A549 (cell line): Measurements from ENCODE around the gene NPAS1. TPM values are rescaled to one million over a fixed set of nuclear protein-coding genes. Genes with fewer than 3 reads are reported as not detected.

Experiments used
- ATAC-seq, 2 experiments: fragments of 200-7000 bp in 1 of 2; fragments of >200 bp in 1 of 2; cut with Nextera tagmentation in 1 of 2; cut with Tn5 transposase in 1 of 2; 3 replicates each; pipeline versions ENCODE4 v1.8.0 to v1.9.1; 2018 to 2020; ENCODE audit warnings: mild to moderate bottlenecking in 1 of 2, moderate library complexity in 1 of 2
- CTCF ChIA-PET: fragments of 300-600 bp; sonication (Branson Sonifier 250); formaldehyde crosslinking; extraction: SDS; loops from one replicate; lab custom pipeline; 2021; ENCODE audit warnings: antibody characterized with exemption, inconsistent platforms; lab: Yijun Ruan, JAX
- POLR2A ChIA-PET: fragments of 350-600 bp; formaldehyde crosslinking; extraction: SDS; loops from one replicate; lab custom pipeline; 2021; ENCODE audit warnings: antibody characterized with exemption, inconsistent platforms; lab: Yijun Ruan, JAX
- DNase-seq, 2 experiments: peaks; one replicate each; pipeline versions ENCODE4 v3.0.0 to v3.0.0-alpha.2; 2011 to 2016; ENCODE audit warnings: low read depth in 1 of 2, low spot score in 1 of 2
- FAIRE-seq: peaks from 2 replicates; lab custom pipeline; 2011; peaks lifted over from hg19 to GRCh38; lab: Jason Lieb, UNC
- H3K27ac ChIP-seq, 2 experiments: fragments of >200 bp; sonication (Bioruptor Twin); formaldehyde crosslinking; 3 replicates each; pipeline ENCODE4 v1.5.1; 2016 to 2017
- H3K4me1 ChIP-seq: fragments of >200 bp; sonication (Bioruptor Twin); formaldehyde crosslinking; 3 replicates; pipeline ENCODE4 v1.6.1; 2016
- H3K4me2 ChIP-seq: fragments of >200 bp; sonication (Bioruptor Twin); formaldehyde crosslinking; 3 replicates; pipeline ENCODE4 v1.6.1; 2016
- H3K4me3 ChIP-seq: fragments of >200 bp; sonication (Bioruptor Twin); formaldehyde crosslinking; 3 replicates; pipeline ENCODE4 v1.5.1; 2016
- H3K9me3 ChIP-seq: fragments of >200 bp; sonication (Bioruptor Twin); formaldehyde crosslinking; 3 replicates; pipeline ENCODE4 v1.6.1; 2016
- ATOH8 ChIP-seq: fragments of 250-450 bp; sonication (Bioruptor Pico); IDR thresholded peaks from 2 replicates; pipeline ENCODE4 v1.5.0; 2020; ENCODE audit warnings: low read depth, mild to moderate bottlenecking, moderate library complexity
- BCL3 ChIP-seq: fragments of >200 bp; sonication (Bioruptor Twin); formaldehyde crosslinking; IDR thresholded peaks from 3 replicates; pipeline ENCODE4 v1.6.1; 2016
- CBX2 ChIP-seq: fragments of 200-600 bp; sonication (generic); IDR thresholded peaks from 2 replicates; pipeline ENCODE4 v1.6.1; 2016; ENCODE audit warnings: low read depth, mild to moderate bottlenecking, borderline replicate concordance
- CEBPB ChIP-seq, 2 experiments: fragments of >200 bp in 1 of 2; sonication (Bioruptor Twin) in 1 of 2; formaldehyde crosslinking in 1 of 2; IDR thresholded peaks; 2 replicates each; pipeline ENCODE4 v1.6.1; 2012 to 2016
- CHD2 ChIP-seq: fragments of 150-350 bp; IDR thresholded peaks from 2 replicates; pipeline ENCODE4 v1.6.1; 2014; ENCODE audit warnings: low read length; ENCODE audit not compliant: partially characterized antibody
- CHD4 ChIP-seq: fragments of 200-600 bp; sonication (generic); IDR thresholded peaks from 2 replicates; pipeline ENCODE4 v1.6.1; 2016; ENCODE audit warnings: antibody characterized with exemption, mild to moderate bottlenecking, borderline replicate concordance
- CTCF ChIP-seq: fragments of >200 bp; sonication (Bioruptor Twin); formaldehyde crosslinking; IDR thresholded peaks from 3 replicates; pipeline ENCODE4 v1.5.1; 2016
- EHF ChIP-seq: fragments of 250-450 bp; sonication (Bioruptor Pico); IDR thresholded peaks from 2 replicates; pipeline ENCODE4 v1.5.0; 2020; ENCODE audit warnings: mild to moderate bottlenecking
- FOSB ChIP-seq: fragments of 250-450 bp; sonication (Bioruptor Pico); IDR thresholded peaks from 2 replicates; pipeline ENCODE4 v1.5.0; 2020; ENCODE audit warnings: mild to moderate bottlenecking, moderate library complexity
- GATA3 ChIP-seq: IDR thresholded peaks from 2 replicates; pipeline ENCODE4 v1.6.1; 2012; ENCODE audit warnings: borderline replicate concordance
- HES2 ChIP-seq: fragments of >200 bp; sonication (Bioruptor Twin); formaldehyde crosslinking; IDR thresholded peaks from 2 replicates; pipeline ENCODE4 v1.6.1; 2016
- HEYL ChIP-seq: fragments of 250-450 bp; sonication (Bioruptor Pico); IDR thresholded peaks from 2 replicates; pipeline ENCODE4 v1.8.0; 2021; ENCODE audit warnings: mild to moderate bottlenecking, moderate library complexity
- HOXB13 ChIP-seq: fragments of 250-450 bp; sonication (Bioruptor Pico); IDR thresholded peaks from 2 replicates; pipeline ENCODE4 v1.5.0; 2020; ENCODE audit warnings: low read depth, mild to moderate bottlenecking, moderate library complexity
- MAX ChIP-seq: IDR thresholded peaks from 2 replicates; pipeline ENCODE4 v1.6.1; 2012
- MAZ ChIP-seq: fragments of 150-350 bp; IDR thresholded peaks from 2 replicates; pipeline ENCODE4 v1.6.1; 2014; ENCODE audit warnings: antibody characterized with exemption, low read depth, low read length, borderline replicate concordance
- MYC ChIP-seq: IDR thresholded peaks from 2 replicates; pipeline ENCODE4 v1.6.1; 2012; ENCODE audit warnings: mild to moderate bottlenecking, inconsistent platforms, low read length, improper control_type of control experiment, borderline replicate concordance
- NPAS2 ChIP-seq: fragments of 250-450 bp; sonication (Bioruptor Pico); IDR thresholded peaks from 2 replicates; pipeline ENCODE4 v1.8.0; 2022; ENCODE audit warnings: mild to moderate bottlenecking, moderate library complexity, borderline replicate concordance
- NR3C1 ChIP-seq: fragments of >200 bp; sonication (Bioruptor Twin); formaldehyde crosslinking; IDR thresholded peaks from 3 replicates; pipeline ENCODE4 v1.6.1; 2017
- PBX3 ChIP-seq: IDR thresholded peaks from 2 replicates; pipeline ENCODE4 v1.6.1; 2012
- POLR2A ChIP-seq: IDR thresholded peaks from 2 replicates; pipeline ENCODE4 v1.6.1; 2012; ENCODE audit warnings: mild to moderate bottlenecking, low read length
- RAD21 ChIP-seq, 2 experiments: fragments of >200 bp in 1 of 2; sonication (Bioruptor Twin) in 1 of 2; formaldehyde crosslinking in 1 of 2; IDR thresholded peaks in 1 of 2; conservative IDR thresholded peaks in 1 of 2; 2 replicates in 1 of 2; 3 replicates in 1 of 2; pipeline ENCODE4 v1.6.1; 2012 to 2018; ENCODE audit warnings: inconsistent platforms in 1 of 2
- RARB ChIP-seq: fragments of 250-450 bp; sonication (Bioruptor Pico); IDR thresholded peaks from 2 replicates; pipeline ENCODE4 v1.8.0; 2021; ENCODE audit warnings: mild to moderate bottlenecking, moderate library complexity
- RCOR1 ChIP-seq: fragments of 150-350 bp; IDR thresholded peaks from 2 replicates; pipeline ENCODE4 v1.6.1; 2014; ENCODE audit warnings: antibody characterized with exemption, low read length, low read depth
- RNF2 ChIP-seq: fragments of 200-600 bp; sonication (generic); IDR thresholded peaks from 2 replicates; pipeline ENCODE4 v1.6.1; 2016; ENCODE audit warnings: low read depth, mild to moderate bottlenecking, antibody characterized with exemption, moderate library complexity, borderline replicate concordance
- TP53 ChIP-seq: fragments of 250-450 bp; sonication (Bioruptor Pico); IDR thresholded peaks from 2 replicates; pipeline ENCODE4 v1.5.0; 2021; ENCODE audit warnings: mild to moderate bottlenecking, moderate library complexity
- ZC3H11A ChIP-seq: fragments of 450-650 bp; IDR thresholded peaks from 2 replicates; pipeline ENCODE4 v1.6.1; 2014; ENCODE audit warnings: antibody characterized with exemption, mild to moderate bottlenecking
- ZSCAN20 ChIP-seq: fragments of 250-450 bp; sonication (Bioruptor Pico); IDR thresholded peaks from 2 replicates; pipeline ENCODE4 v1.8.0; 2022; ENCODE audit warnings: mild to moderate bottlenecking, moderate library complexity
- WGBS: methylation state at CpG from one replicate; pipeline ENCODE4 v1.1.6; 2017; ENCODE audit errors: missing lambda C conversion rate; 5-methylcytosine and 5-hydroxymethylcytosine counted together
- polyA plus RNA-seq, 4 experiments: library from polyadenylated mRNA; depleted of rRNA in 3 of 4; stranded (reverse); fragments of >200 nt; fragmentation: RNase III in 1 of 4; extraction: RNeasy Plus Mini Kit Qiagen cat#74134 plus additional on column Dnase treatment in 1 of 4; gene quantifications; 2 replicates in 3 of 4; 3 replicates in 1 of 4; pipeline ENCODE4 v1.2.3, GENCODE V29; 2011 to 2017

Gene NPAS1
- polyA plus RNA-seq, 2 of the 4 experiments (the other 2 are of a cell fraction) = 1.5 to 2.3 TPM

GRCh38 chr19:46988614-46989230 lies 30.9 kb upstream of the NPAS1 start:
- TF ChIP-seq CHD2 (no peak), EHF (CRISPR knock-in tag) (no peak), FOSB (CRISPR knock-in tag) (no peak), BCL3 (no peak), RARB (CRISPR knock-in tag) (no peak), ZSCAN20 (CRISPR knock-in tag) (no peak), NPAS2 (CRISPR knock-in tag) (no peak), CTCF (no peak), TP53 (CRISPR knock-in tag) (no peak), HOXB13 (no peak), HEYL (CRISPR knock-in tag) (no peak), HES2 (no peak), NR3C1 (no peak), PBX3 (no peak), MAZ (no peak), RNF2 (no peak), RAD21 (conservative IDR thresholded peaks at IDR 0.05 in 1 of 2, IDR thresholded peaks at IDR 0.05 in 1 of 2) (no peak), CEBPB (IDR thresholded peaks at IDR 0.05) (no peak), ZC3H11A (no peak)
- FAIRE-seq (no peak), ATAC-seq (no peak), DNase-seq (no peak)
- Histone ChIP-seq H3K27ac (no peak overlapping the region), H3K4me3 (no peak overlapping the region), H3K9me3 (no peaks in the 10 kb centered on the region), H3K4me1 (peaks cover 28% of the 10 kb centered on the region), H3K4me2 (no peak overlapping the region)
- ChIA-PET CTCF (interaction anchor here (0.6 to 16.0 kb wide), 17 partner anchors 9 to 238 kb away, joined by 3 to 339 read pairs (median 6); no protein-coding TSS in a partner anchor), POLR2A (no interaction called here)
- WGBS = 91% methylated on average over 14 of the region's 14 CpGs

- DNase-seq (peak; percentile 77 to 85), ATAC-seq (peak; percentile 70 to 87), FAIRE-seq (peak; percentile 28)
- H3K27ac ChIP-seq = peak overlapping the region; percentile 31 to 65; a peak in 3 of 6 replicates
- POLR2A ChIA-PET = interaction anchor here (1.4 kb wide), 1 partner anchor 135 kb away, joined by 3 read pairs; no protein-coding TSS in a partner anchor
- CTCF ChIA-PET = interaction anchor here (0.6 to 16.0 kb wide), 79 partner anchors 10 to 1157 kb away, joined by 3 to 339 read pairs (median 8); partner anchors contain the start of genes AP2S1, NPAS1 and SLC1A5
- WGBS = 28% methylated on average over 19 of the region's 19 CpGs
- peaks cover 9% of the 10 kb centered on the region; the same call in 2 of the 3 replicates for H3K4me1 ChIP-seq
- no peak overlapping the region for H3K4me3 ChIP-seq
- H3K9me3 ChIP-seq = no peaks in the 10 kb centered on the region
- peak overlapping the region; percentile 35 for H3K4me2 ChIP-seq
- TF ChIP-seq RCOR1 (no peak), ATOH8 (CRISPR knock-in tag) (no peak), CHD2 (no peak), CBX2 (no peak), MYC (no peak), POLR2A (no peak), HES2 (no peak), PBX3 (no peak), MAX (no peak; the same call in 1 of the 2 replicates), BCL3 (0 out of 3 replicates have a peak, but pooled peaks have one; percentile 17), GATA3 (no peak), CHD4 (no peak)
Observed at GRCh38 chr19:46990991-46991676, 28.5 kb upstream of the NPAS1 start.
